K562 (cell line): Measurements from ENCODE around the gene GET3. TPM values are rescaled to one million over a fixed set of nuclear protein-coding genes. Genes with fewer than 3 reads are reported as not detected.

ENCODE experiments used
- ATAC-seq: fragments of 200-7000 bp; cut with Tn5 transposase; 3 replicates; pipeline ENCODE4 v1.9.1; 2020; ENCODE audit warnings: moderate library complexity
- BruUV-seq: library from RNA; stranded (reverse); fragments of 400-500 nt; replicated peaks from 2 replicates; lab custom pipeline; 2021; lab: Mats Ljungman, UMichigan
- CTCF ChIA-PET: fragments of 300-600 bp; formaldehyde crosslinking; extraction: SDS; loops from one replicate; lab custom pipeline; 2021; ENCODE audit warnings: low intra/inter-chr PET ratio; lab: Yijun Ruan, JAX
- POLR2A ChIA-PET: fragments of 300-600, 350-650 bp; sonication (Branson Sonifier 250); formaldehyde crosslinking; extraction: SDS; loops from one replicate; lab custom pipeline; 2021; ENCODE audit warnings: antibody characterized with exemption, inconsistent platforms; lab: Yijun Ruan, JAX
- DNase-seq, 4 experiments: peaks; one replicate each; pipeline versions ENCODE4 v3.0.0 to v3.0.0-alpha.2; 2011 to 2018; ENCODE audit warnings: low spot score in 3 of 4, mixed read lengths in 3 of 4; ENCODE audit errors: extremely low read depth in 1 of 4
- FAIRE-seq: peaks from 2 replicates; lab custom pipeline; 2011; peaks lifted over from hg19 to GRCh38; lab: Jason Lieb, UNC
- H2AFZ ChIP-seq: 2 replicates; pipeline ENCODE4 v1.6.0; 2011; ENCODE audit warnings: low read depth, low read length, control low read depth, inconsistent platforms
- H3K27ac ChIP-seq: fragments of 200-600 bp; 3 replicates; pipeline ENCODE4 v1.8.0; 2011; ENCODE audit warnings: low read depth, mild to moderate bottlenecking, control low read depth, inconsistent platforms, low read length, moderate library complexity, mixed read lengths; ENCODE audit errors: extremely low read depth
- H3K27me3 ChIP-seq, 2 experiments: fragments of 300-600 bp in 1 of 2; 2 replicates in 1 of 2; 3 replicates in 1 of 2; pipeline versions ENCODE4 v1.6.0 to v1.8.0; 2011; ENCODE audit warnings: inconsistent platforms in 2 of 2, low read length in 2 of 2, mild to moderate bottlenecking in 1 of 2, mixed read lengths in 1 of 2, moderate library complexity in 1 of 2; ENCODE audit not compliant: control insufficient read depth in 2 of 2, insufficient read depth in 2 of 2
- H3K36me3 ChIP-seq: fragments of 300-600 bp; 3 replicates; pipeline ENCODE4 v1.8.0; 2011; ENCODE audit warnings: mild to moderate bottlenecking, low read length, inconsistent platforms; ENCODE audit not compliant: control insufficient read depth, insufficient read depth
- H3K4me1 ChIP-seq, 2 experiments: fragments of 200-600 bp in 1 of 2; replicated peaks in 1 of 2; 2 replicates in 1 of 2; 3 replicates in 1 of 2; pipeline versions ENCODE4 v1.5.1 to v1.8.0; 2011; ENCODE audit warnings: inconsistent platforms in 2 of 2, low read length in 2 of 2, mild to moderate bottlenecking in 1 of 2, mixed read lengths in 1 of 2, moderate library complexity in 1 of 2; ENCODE audit not compliant: control insufficient read depth in 2 of 2, insufficient read depth in 2 of 2
- H3K4me2 ChIP-seq: 2 replicates; pipeline ENCODE4 v1.6.1; 2011; ENCODE audit warnings: low read length, control low read depth, inconsistent platforms, mixed read lengths; ENCODE audit not compliant: insufficient read depth
- H3K4me3 ChIP-seq: fragments of 200-600 bp; sonication (generic), shearing (Covaris generic); 2 replicates; pipeline ENCODE4 v1.5.1; 2016; ENCODE audit warnings: control low read depth, inconsistent platforms
- H3K79me2 ChIP-seq: fragments of 200-600 bp; 3 replicates; pipeline ENCODE4 v1.8.0; 2011; ENCODE audit warnings: low read length, inconsistent platforms; ENCODE audit not compliant: control insufficient read depth, insufficient read depth
- H3K9ac ChIP-seq, 2 experiments: 2 replicates each; pipeline versions ENCODE4 v1.6.0 to v1.6.1; 2011; ENCODE audit warnings: low read depth in 2 of 2, low read length in 2 of 2, control low read depth in 1 of 2, inconsistent platforms in 1 of 2, mild to moderate bottlenecking in 1 of 2, mixed read lengths in 1 of 2; ENCODE audit not compliant: insufficient read depth in 1 of 2
- H3K9me1 ChIP-seq: one replicate; pipeline ENCODE4 v1.6.0; 2011; ENCODE audit warnings: inconsistent platforms, mild to moderate bottlenecking, low read length, moderate library complexity; ENCODE audit not compliant: control insufficient read depth, insufficient read depth
- H3K9me3 ChIP-seq: replicated peaks from 2 replicates; pipeline ENCODE4 v1.5.1; 2011; ENCODE audit warnings: low read depth, low read length, inconsistent platforms; ENCODE audit not compliant: control insufficient read depth, insufficient read depth
- H4K20me1 ChIP-seq: replicated peaks from 2 replicates; pipeline ENCODE4 v1.6.1; 2011; ENCODE audit warnings: low read length, inconsistent platforms, mixed read lengths; ENCODE audit not compliant: control insufficient read depth, insufficient read depth
- BCOR ChIP-seq: fragments of 450-650 bp; IDR thresholded peaks from 2 replicates; pipeline ENCODE4 v1.6.1; 2016
- ETV5 ChIP-seq: sonication (generic); formaldehyde crosslinking; IDR thresholded peaks from 2 replicates; pipeline ENCODE4 v1.4.0; 2020; ENCODE audit warnings: low read depth, mild to moderate bottlenecking, missing genetic modification reagents
- NFIC ChIP-seq: fragments of 450-650 bp; IDR thresholded peaks from 2 replicates; pipeline ENCODE4 v1.6.1; 2017; ENCODE audit warnings: mild to moderate bottlenecking, inconsistent platforms
- POLR2G ChIP-seq: fragments of 200-400 bp; formaldehyde crosslinking; IDR thresholded peaks from 2 replicates; pipeline ENCODE4 v1.6.1; 2017; ENCODE audit warnings: low read depth, mild to moderate bottlenecking, antibody characterized with exemption, low read length, moderate library complexity
- ZFP36 ChIP-seq: fragments of 150-350 bp; IDR thresholded peaks from 2 replicates; pipeline ENCODE4 v1.6.1; 2018; ENCODE audit warnings: low read length, low read depth; ENCODE audit not compliant: partially characterized antibody
- ZKSCAN8 ChIP-seq: fragments of 200-800 bp; sonication (Bioruptor generic); IDR thresholded peaks from 2 replicates; pipeline ENCODE4 v1.6.1; 2016; ENCODE audit warnings: missing genetic modification characterization, missing compliant biosample characterization
- WGBS: fragments of 100-300 bp; shearing (Covaris generic); methylation state at CpG from one replicate; pipeline ENCODE4 v1.1.6; 2016; ENCODE audit warnings: low coverage, mixed read lengths; ENCODE audit not compliant: insufficient coverage; ENCODE audit errors: missing lambda C conversion rate; 5-methylcytosine and 5-hydroxymethylcytosine counted together
- in situ Hi-C: fragments of 300-500 bp; cut with MboI; formaldehyde crosslinking; loops from 4 replicates; pipeline ENCODE4 v1.15.0; 2018; ENCODE audit warnings: inconsistent platforms, mixed read lengths
- intact Hi-C: fragments of 100-400 bp; cut with micrococcal nuclease; formaldehyde crosslinking; loops from 2 replicates; pipeline ENCODE4 v1.14.2; 2022
- polyA plus RNA-seq, 8 experiments: library from polyadenylated mRNA; depleted of rRNA in 4 of 8; stranded (reverse) in 5 of 8; unstranded in 3 of 8; fragments of >200 nt; fragmentation: Nextera tagmentation in 2 of 8; fragmentation: Illumina TruSeq in 1 of 8; extraction: Ambion mirVana in 2 of 8; extraction: Trizol in 1 of 8; gene quantifications; 2 replicates each; pipeline versions ENCODE4 v1.2.1 to v1.2.3, GENCODE V29; 2011 to 2014; ENCODE audit warnings: inconsistent platforms in 1 of 8, missing spikeins in 1 of 8
- total RNA-seq, 7 experiments: library from RNA; depleted of rRNA in 6 of 7; stranded (reverse); fragments of >200 nt in 6 of 7; fragmentation: Illumina TruSeq in 2 of 7; extraction: Trizol in 2 of 7; gene quantifications; 2 replicates each; pipeline versions ENCODE4 v1.2.1 to v1.2.3, GENCODE V29; 2011 to 2021; ENCODE audit warnings: low replicate concordance in 1 of 7

The GET3 gene
- total and polyA plus RNA-seq, 9 of the 15 experiments (the other 6 are each of a cell fraction or from before 2014, with no cell fraction given): 8.3 to 83.5 (median 51.8) TPM

DNA sequence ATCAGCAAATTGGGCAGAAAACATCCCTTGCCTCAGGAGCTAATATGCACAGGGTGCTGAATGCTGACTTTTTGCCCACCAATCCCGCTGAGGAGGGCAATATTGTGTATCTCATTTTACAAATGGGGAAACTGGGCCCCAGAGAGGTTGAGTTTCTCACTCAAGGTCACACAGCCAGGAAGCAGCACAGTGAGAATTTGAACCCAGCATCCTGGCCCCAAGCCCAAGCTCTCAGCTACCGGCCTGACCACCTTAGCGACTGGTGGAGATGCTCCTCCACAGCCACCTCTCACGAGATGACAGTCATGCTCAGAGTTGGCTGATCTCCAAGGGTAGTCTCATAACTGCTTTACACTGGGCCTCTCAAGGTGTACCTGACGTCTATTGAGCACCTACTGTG, 44.3 kb upstream of the GET3 start:
- H3K4me2 ChIP-seq: no peak overlapping the region
- DNase-seq: no peak
- no peak overlapping the region for H3K27ac ChIP-seq
- peak; percentile 35; the same call in 1 of the 2 replicates for TF ChIP-seq BCOR
- no peak for TF ChIP-seq ZKSCAN8
- TF ChIP-seq NFIC: peak; percentile 30
- peak; percentile 32 for TF ChIP-seq ZFP36
- TF ChIP-seq, all 486 proteins: peak for 3
- in situ Hi-C loops: no loop called here
- no peak for FAIRE-seq
- H3K4me1 ChIP-seq: peaks cover 0 to 49% of the 10 kb centered on the region in 2 experiments; a peak in 3 of 5 replicates
- 73% methylated on average over 5 of the region's 5 CpGs for WGBS
- H3K36me3 ChIP-seq: peaks cover 52% of the 10 kb centered on the region; the same call in 2 of the 3 replicates
- BruUV-seq: no TSS peak
- no peaks in the 10 kb centered on the region for H3K9me1 ChIP-seq
- ATAC-seq: no peak
- CTCF ChIA-PET: no interaction called here
- no peaks in the 10 kb centered on the region; a peak in 1 of 5 replicates for H3K27me3 ChIP-seq
- no peak overlapping the region for H3K4me3 ChIP-seq
- H4K20me1 ChIP-seq: no peaks in the 10 kb centered on the region
- no peak overlapping the region for H2AFZ ChIP-seq
- no peaks in the 10 kb centered on the region for H3K9me3 ChIP-seq
- POLR2A ChIA-PET: interaction anchor here (0.6 to 1.7 kb wide), 2 partner anchors 10 to 14 kb away, joined by 3 to 4 read pairs; no protein-coding TSS in a partner anchor
- H3K9ac ChIP-seq: no peak overlapping the region
- intact Hi-C loops: no loop called here
- peaks cover 7% of the 10 kb centered on the region; the same call in 1 of the 3 replicates for H3K79me2 ChIP-seq

DNA sequence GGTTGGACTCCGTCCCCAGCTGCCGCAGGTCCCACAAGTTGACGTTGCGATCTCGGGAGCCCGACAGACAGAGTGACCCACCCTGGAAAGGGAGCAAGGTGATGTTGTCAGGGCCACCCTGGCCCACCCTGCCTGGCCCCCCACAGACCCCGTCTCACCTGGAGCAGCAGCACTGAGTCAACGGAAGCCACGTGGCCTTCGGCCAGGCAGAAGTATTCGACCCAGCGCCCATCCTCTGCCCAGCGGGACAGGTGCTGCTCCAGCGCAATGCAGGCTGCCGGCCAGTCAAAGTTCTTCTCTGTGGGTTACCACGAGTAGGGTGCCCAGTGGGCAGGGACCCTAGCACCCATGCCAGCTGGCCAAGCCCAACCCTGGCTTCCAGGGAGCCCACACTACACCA, 42.7 kb upstream of the GET3 start:
- Histone ChIP-seq H4K20me1 (no peaks in the 10 kb centered on the region), H2AFZ (no peak overlapping the region), H3K9ac (peak overlapping the region in 1 of 2 experiments; percentile 48; a peak in 2 of 4 replicates), H3K27me3 (no peaks in the 10 kb centered on the region; a peak in 1 of 5 replicates), H3K4me3 (0 out of 2 replicates have a peak overlapping the region, but pooled peaks have one; percentile 82), H3K36me3 (peaks cover 50% of the 10 kb centered on the region), H3K79me2 (peaks cover 7% of the 10 kb centered on the region; the same call in 1 of the 3 replicates), H3K27ac (no peak overlapping the region), H3K4me2 (no peak overlapping the region), H3K9me1 (no peaks in the 10 kb centered on the region), H3K9me3 (no peaks in the 10 kb centered on the region), H3K4me1 (peaks cover 0 to 34% of the 10 kb centered on the region in 2 experiments; a peak in 3 of 5 replicates)
- CTCF ChIA-PET: no interaction called here
- no peak for DNase-seq
- WGBS: 94% methylated on average over 10 of the region's 16 CpGs
- intact Hi-C loops (no loop called here), in situ Hi-C loops (no loop called here)
- TF ChIP-seq ETV5 (no peak), POLR2G (peak; percentile 39)
- POLR2A ChIA-PET: interaction anchor here (2.6 kb wide), 1 partner anchor 10 kb away, joined by 21 read pairs; no protein-coding TSS in a partner anchor
- no peak for ATAC-seq
- BruUV-seq: no TSS peak
- no peak for FAIRE-seq
